A549 (cell line): ENCODE measurements around the gene GRIK4. TPM values are rescaled to one million over a fixed set of nuclear protein-coding genes. Genes with fewer than 3 reads are reported as not detected.

ENCODE experiments used
- ATAC-seq, 2 experiments: fragments of 200-7000 bp in 1 of 2; fragments of >200 bp in 1 of 2; cut with Nextera tagmentation in 1 of 2; cut with Tn5 transposase in 1 of 2; 3 replicates each; pipeline versions ENCODE4 v1.8.0 to v1.9.1; 2018 to 2020; ENCODE audit warnings: mild to moderate bottlenecking in 1 of 2, moderate library complexity in 1 of 2
- CTCF ChIA-PET: fragments of 300-600 bp; sonication (Branson Sonifier 250); formaldehyde crosslinking; extraction: SDS; loops from one replicate; lab custom pipeline; 2021; ENCODE audit warnings: antibody characterized with exemption, inconsistent platforms; lab: Yijun Ruan, JAX
- POLR2A ChIA-PET: fragments of 350-600 bp; formaldehyde crosslinking; extraction: SDS; loops from one replicate; lab custom pipeline; 2021; ENCODE audit warnings: antibody characterized with exemption, inconsistent platforms; lab: Yijun Ruan, JAX
- DNase-seq, 2 experiments: peaks; one replicate each; pipeline versions ENCODE4 v3.0.0 to v3.0.0-alpha.2; 2011 to 2016; ENCODE audit warnings: low read depth in 1 of 2, low spot score in 1 of 2
- FAIRE-seq: peaks from 2 replicates; lab custom pipeline; 2011; peaks lifted over from hg19 to GRCh38; lab: Jason Lieb, UNC
- H3K27ac ChIP-seq, 2 experiments: fragments of >200 bp; sonication (Bioruptor Twin); formaldehyde crosslinking; 3 replicates each; pipeline ENCODE4 v1.5.1; 2016 to 2017
- H3K4me1 ChIP-seq: fragments of >200 bp; sonication (Bioruptor Twin); formaldehyde crosslinking; 3 replicates; pipeline ENCODE4 v1.6.1; 2016
- H3K4me2 ChIP-seq: fragments of >200 bp; sonication (Bioruptor Twin); formaldehyde crosslinking; 3 replicates; pipeline ENCODE4 v1.6.1; 2016
- H3K4me3 ChIP-seq: fragments of >200 bp; sonication (Bioruptor Twin); formaldehyde crosslinking; 3 replicates; pipeline ENCODE4 v1.5.1; 2016
- H3K9me3 ChIP-seq: fragments of >200 bp; sonication (Bioruptor Twin); formaldehyde crosslinking; 3 replicates; pipeline ENCODE4 v1.6.1; 2016
- EHF ChIP-seq: fragments of 250-450 bp; sonication (Bioruptor Pico); IDR thresholded peaks from 2 replicates; pipeline ENCODE4 v1.5.0; 2020; ENCODE audit warnings: mild to moderate bottlenecking
- EHMT2 ChIP-seq: fragments of 200-600 bp; sonication (generic); IDR thresholded peaks from 2 replicates; pipeline ENCODE4 v1.6.1; 2016; ENCODE audit warnings: antibody characterized with exemption, low read depth, mild to moderate bottlenecking, moderate library complexity
- EP300 ChIP-seq, 2 experiments: fragments of >200 bp; sonication (Bioruptor Twin); formaldehyde crosslinking; IDR thresholded peaks; 2 replicates in 1 of 2; 3 replicates in 1 of 2; pipeline ENCODE4 v1.6.1; 2016 to 2017
- FOSB ChIP-seq: fragments of 250-450 bp; sonication (Bioruptor Pico); IDR thresholded peaks from 2 replicates; pipeline ENCODE4 v1.5.0; 2020; ENCODE audit warnings: mild to moderate bottlenecking, moderate library complexity
- FOSL2 ChIP-seq, 2 experiments: fragments of 450-650 bp in 1 of 2; fragments of >200 bp in 1 of 2; sonication (Bioruptor Twin) in 1 of 2; formaldehyde crosslinking; IDR thresholded peaks; 2 replicates each; pipeline versions ENCODE4 v1.5.0 to v1.6.1; 2016 to 2020; ENCODE audit warnings: mild to moderate bottlenecking in 1 of 2, moderate library complexity in 1 of 2
- HDAC2 ChIP-seq: fragments of 200-600 bp; sonication (generic); IDR thresholded peaks from 2 replicates; pipeline ENCODE4 v1.6.1; 2016
- HEYL ChIP-seq: fragments of 250-450 bp; sonication (Bioruptor Pico); IDR thresholded peaks from 2 replicates; pipeline ENCODE4 v1.8.0; 2021; ENCODE audit warnings: mild to moderate bottlenecking, moderate library complexity
- HOXB5 ChIP-seq: fragments of 250-450 bp; sonication (Bioruptor Pico); IDR thresholded peaks from 2 replicates; pipeline ENCODE4 v1.5.0; 2020; ENCODE audit warnings: mild to moderate bottlenecking, moderate library complexity
- JUNB ChIP-seq: fragments of >200 bp; sonication (Bioruptor Twin); formaldehyde crosslinking; IDR thresholded peaks from 2 replicates; pipeline ENCODE4 v1.6.1; 2016
- KDM1A ChIP-seq: fragments of 200-600 bp; sonication (generic); IDR thresholded peaks from 2 replicates; pipeline ENCODE4 v1.6.1; 2016; ENCODE audit warnings: low read depth, mild to moderate bottlenecking
- KDM5A ChIP-seq: fragments of 200-600 bp; sonication (generic); IDR thresholded peaks from 2 replicates; pipeline ENCODE4 v1.6.1; 2016; ENCODE audit warnings: antibody characterized with exemption, mild to moderate bottlenecking
- MAZ ChIP-seq: fragments of 150-350 bp; IDR thresholded peaks from 2 replicates; pipeline ENCODE4 v1.6.1; 2014; ENCODE audit warnings: antibody characterized with exemption, low read depth, low read length, borderline replicate concordance
- MYC ChIP-seq: IDR thresholded peaks from 2 replicates; pipeline ENCODE4 v1.6.1; 2012; ENCODE audit warnings: mild to moderate bottlenecking, inconsistent platforms, low read length, improper control_type of control experiment, borderline replicate concordance
- NPAS2 ChIP-seq: fragments of 250-450 bp; sonication (Bioruptor Pico); IDR thresholded peaks from 2 replicates; pipeline ENCODE4 v1.8.0; 2022; ENCODE audit warnings: mild to moderate bottlenecking, moderate library complexity, borderline replicate concordance
- POLR2A ChIP-seq: IDR thresholded peaks from 2 replicates; pipeline ENCODE4 v1.6.1; 2012; ENCODE audit warnings: mild to moderate bottlenecking, low read length
- POLR2AphosphoS2 ChIP-seq: conservative IDR thresholded peaks from 2 replicates; pipeline ENCODE4 v1.6.1; 2012; ENCODE audit warnings: low read length, improper control_type of control experiment, inconsistent platforms
- RCOR1 ChIP-seq: fragments of 150-350 bp; IDR thresholded peaks from 2 replicates; pipeline ENCODE4 v1.6.1; 2014; ENCODE audit warnings: antibody characterized with exemption, low read length, low read depth
- SMC3 ChIP-seq: fragments of >200 bp; sonication (Bioruptor Twin); formaldehyde crosslinking; IDR thresholded peaks from 3 replicates; pipeline ENCODE4 v1.6.1; 2018; ENCODE audit warnings: inconsistent platforms
- ZC3H11A ChIP-seq: fragments of 450-650 bp; IDR thresholded peaks from 2 replicates; pipeline ENCODE4 v1.6.1; 2014; ENCODE audit warnings: antibody characterized with exemption, mild to moderate bottlenecking
- ZFP36 ChIP-seq: fragments of 450-650 bp; IDR thresholded peaks from 2 replicates; pipeline ENCODE4 v1.6.1; 2014; ENCODE audit warnings: borderline replicate concordance; ENCODE audit not compliant: partially characterized antibody
- ZNF302 ChIP-seq: fragments of 250-450 bp; sonication (Bioruptor Pico); IDR thresholded peaks from 2 replicates; pipeline ENCODE4 v1.9.0; 2021; ENCODE audit warnings: inconsistent platforms, mild to moderate bottlenecking, moderate library complexity
- ZSCAN20 ChIP-seq: fragments of 250-450 bp; sonication (Bioruptor Pico); IDR thresholded peaks from 2 replicates; pipeline ENCODE4 v1.8.0; 2022; ENCODE audit warnings: mild to moderate bottlenecking, moderate library complexity
- WGBS: methylation state at CpG from one replicate; pipeline ENCODE4 v1.1.6; 2017; ENCODE audit errors: missing lambda C conversion rate; 5-methylcytosine and 5-hydroxymethylcytosine counted together
- polyA plus RNA-seq, 4 experiments: library from polyadenylated mRNA; depleted of rRNA in 3 of 4; stranded (reverse); fragments of >200 nt; fragmentation: RNase III in 1 of 4; extraction: RNeasy Plus Mini Kit Qiagen cat#74134 plus additional on column Dnase treatment in 1 of 4; gene quantifications; 2 replicates in 3 of 4; 3 replicates in 1 of 4; pipeline ENCODE4 v1.2.3, GENCODE V29; 2011 to 2017
- TF ChIP-seq, protein P1 (sequence below): fragments of 450-650 bp; IDR thresholded peaks from 2 replicates; pipeline ENCODE4 v1.6.1; 2014; ENCODE audit warnings: antibody characterized with exemption
- TF ChIP-seq, protein P2 (sequence below): IDR thresholded peaks from 2 replicates; pipeline ENCODE4 v1.6.1; 2012
- TF ChIP-seq, protein P3 (sequence below): fragments of 150-350 bp; IDR thresholded peaks from 2 replicates; pipeline ENCODE4 v1.6.1; 2014; ENCODE audit warnings: low read depth, mild to moderate bottlenecking, low read length
- TF ChIP-seq, protein P4 (sequence below): fragments of >200 bp; sonication (Bioruptor Twin); formaldehyde crosslinking; IDR thresholded peaks from 2 replicates; pipeline ENCODE4 v1.6.1; 2016

GRIK4 gene
- polyA plus RNA-seq, 2 of the 4 experiments (the other 2 are of a cell fraction): 0.01 TPM; not detected in 1

DNA sequence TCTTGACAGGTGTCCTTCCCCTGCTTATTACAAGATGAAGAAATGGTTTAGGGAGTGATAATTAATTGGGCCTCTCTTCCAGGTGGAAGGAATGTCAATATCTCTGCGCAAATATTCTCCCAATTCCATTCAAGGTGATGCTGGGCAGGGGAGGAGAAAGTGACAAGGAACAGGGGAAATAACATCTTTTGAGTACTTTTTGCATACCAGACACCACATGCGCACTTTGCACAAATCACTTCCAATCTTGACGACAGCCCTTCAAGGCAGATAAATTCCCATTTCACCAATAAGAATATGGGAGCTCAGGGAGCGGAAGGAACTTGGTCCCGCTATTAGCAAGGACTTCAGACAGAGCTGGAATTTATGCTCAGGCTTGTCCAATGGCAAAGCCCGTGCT is 367.2 kb downstream of the GRIK4 start:
- H3K4me3 ChIP-seq: no peak overlapping the region
- no peaks in the 10 kb centered on the region for H3K4me1 ChIP-seq
- H3K9me3 ChIP-seq: no peaks in the 10 kb centered on the region
- CTCF ChIA-PET: no interaction called here
- TF ChIP-seq, protein P1, sequence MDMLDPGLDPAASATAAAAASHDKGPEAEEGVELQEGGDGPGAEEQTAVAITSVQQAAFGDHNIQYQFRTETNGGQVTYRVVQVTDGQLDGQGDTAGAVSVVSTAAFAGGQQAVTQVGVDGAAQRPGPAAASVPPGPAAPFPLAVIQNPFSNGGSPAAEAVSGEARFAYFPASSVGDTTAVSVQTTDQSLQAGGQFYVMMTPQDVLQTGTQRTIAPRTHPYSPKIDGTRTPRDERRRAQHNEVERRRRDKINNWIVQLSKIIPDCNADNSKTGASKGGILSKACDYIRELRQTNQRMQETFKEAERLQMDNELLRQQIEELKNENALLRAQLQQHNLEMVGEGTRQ: no peak
- H3K4me2 ChIP-seq: no peak overlapping the region
- FAIRE-seq: no peak
- POLR2A ChIA-PET: no interaction called here
- ATAC-seq: no peak
- WGBS: 63% methylated on average over 6 of the region's 6 CpGs
- H3K27ac ChIP-seq: no peak overlapping the region
- no peak for DNase-seq

DNA sequence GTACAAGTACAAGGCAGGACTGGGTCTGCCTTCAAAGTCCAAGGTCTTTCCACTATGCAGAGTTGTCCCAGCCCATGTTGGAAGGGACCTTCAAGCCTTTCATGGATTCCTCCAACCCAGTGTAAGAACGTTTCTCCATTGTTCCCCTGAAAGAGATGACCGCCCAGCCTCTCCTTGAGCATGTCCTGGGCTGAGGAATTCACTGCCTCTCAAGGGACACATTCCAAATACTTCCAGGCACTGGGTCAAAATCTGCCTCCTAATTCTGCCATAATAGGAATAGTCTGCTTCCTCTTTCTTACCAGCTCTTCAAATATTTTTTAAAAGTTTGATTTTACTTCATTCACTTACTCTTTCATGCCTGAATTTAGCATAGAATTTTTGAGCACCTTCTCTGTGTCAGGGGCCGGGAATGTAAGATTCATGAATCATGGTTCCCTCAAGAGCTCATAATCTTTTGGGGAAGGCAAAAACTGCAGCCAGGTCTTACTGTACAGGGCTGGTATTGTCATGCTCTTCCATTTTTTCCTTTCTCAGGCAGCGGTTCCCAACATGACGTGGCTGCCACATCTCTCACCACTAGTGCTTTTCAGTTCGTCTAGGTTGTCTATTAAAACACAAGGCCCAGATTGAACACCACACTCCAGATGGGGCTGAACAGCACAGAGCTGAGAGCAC is 369.1 kb downstream of the GRIK4 start:
- no peaks in the 10 kb centered on the region for H3K9me3 ChIP-seq
- 30% methylated on average over 6 of the region's 6 CpGs for WGBS
- POLR2A ChIA-PET: no interaction called here
- DNase-seq (no peak), FAIRE-seq (no peak), ATAC-seq (no peak)
- H3K27ac ChIP-seq: no peak overlapping the region
- CTCF ChIA-PET: interaction anchor here (0.6 to 1.1 kb wide), 2 partner anchors 49 to 161 kb away, joined by 3 read pairs; no protein-coding TSS in a partner anchor
- no peak for TF ChIP-seq HOXB5 (CRISPR knock-in tag)
- TF ChIP-seq HEYL (CRISPR knock-in tag): no peak
- TF ChIP-seq ZFP36: no peak
- no peak for TF ChIP-seq MAZ
- no peak for TF ChIP-seq KDM5A
- TF ChIP-seq, protein P2, sequence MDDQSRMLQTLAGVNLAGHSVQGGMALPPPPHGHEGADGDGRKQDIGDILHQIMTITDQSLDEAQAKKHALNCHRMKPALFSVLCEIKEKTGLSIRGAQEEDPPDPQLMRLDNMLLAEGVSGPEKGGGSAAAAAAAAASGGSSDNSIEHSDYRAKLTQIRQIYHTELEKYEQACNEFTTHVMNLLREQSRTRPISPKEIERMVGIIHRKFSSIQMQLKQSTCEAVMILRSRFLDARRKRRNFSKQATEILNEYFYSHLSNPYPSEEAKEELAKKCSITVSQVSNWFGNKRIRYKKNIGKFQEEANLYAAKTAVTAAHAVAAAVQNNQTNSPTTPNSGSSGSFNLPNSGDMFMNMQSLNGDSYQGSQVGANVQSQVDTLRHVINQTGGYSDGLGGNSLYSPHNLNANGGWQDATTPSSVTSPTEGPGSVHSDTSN: no peak
- TF ChIP-seq EHMT2: no peak
- no peak for TF ChIP-seq JUNB
- no peak for TF ChIP-seq FOSL2 (IDR thresholded peaks at IDR 0.05)
- no peak for TF ChIP-seq FOSL2 (CRISPR knock-in tag; IDR thresholded peaks at IDR 0.05)
- TF ChIP-seq, protein P3, sequence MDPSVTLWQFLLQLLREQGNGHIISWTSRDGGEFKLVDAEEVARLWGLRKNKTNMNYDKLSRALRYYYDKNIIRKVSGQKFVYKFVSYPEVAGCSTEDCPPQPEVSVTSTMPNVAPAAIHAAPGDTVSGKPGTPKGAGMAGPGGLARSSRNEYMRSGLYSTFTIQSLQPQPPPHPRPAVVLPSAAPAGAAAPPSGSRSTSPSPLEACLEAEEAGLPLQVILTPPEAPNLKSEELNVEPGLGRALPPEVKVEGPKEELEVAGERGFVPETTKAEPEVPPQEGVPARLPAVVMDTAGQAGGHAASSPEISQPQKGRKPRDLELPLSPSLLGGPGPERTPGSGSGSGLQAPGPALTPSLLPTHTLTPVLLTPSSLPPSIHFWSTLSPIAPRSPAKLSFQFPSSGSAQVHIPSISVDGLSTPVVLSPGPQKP: no peak
- no peak for TF ChIP-seq ZC3H11A
- TF ChIP-seq HDAC2: no peak
- no peak for TF ChIP-seq ZNF302 (CRISPR knock-in tag)
- TF ChIP-seq POLR2A: no peak
- TF ChIP-seq MYC: no peak
- TF ChIP-seq ZSCAN20 (CRISPR knock-in tag): no peak
- no peaks in the 10 kb centered on the region for H3K4me1 ChIP-seq
- H3K4me3 ChIP-seq: no peak overlapping the region
- no peak overlapping the region for H3K4me2 ChIP-seq

DNA sequence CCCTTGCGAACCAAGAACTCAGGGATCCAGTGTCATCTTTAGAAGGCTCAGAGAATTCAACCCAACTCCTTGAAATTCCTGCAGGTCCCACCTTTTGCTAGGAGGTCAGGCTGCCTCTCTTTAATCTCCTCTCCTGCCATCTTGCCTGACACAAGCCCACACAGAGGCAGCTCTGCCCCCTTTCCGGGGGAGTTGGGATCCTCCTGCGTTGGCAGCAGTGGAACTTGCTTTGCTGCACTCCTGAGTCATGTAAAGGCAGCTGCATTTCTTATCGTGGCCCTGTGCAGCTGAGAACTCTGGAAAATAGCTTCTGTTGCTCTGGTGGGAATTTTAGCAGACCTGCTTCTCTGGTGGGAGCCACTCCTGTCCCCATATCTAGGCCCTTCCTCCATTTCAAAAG is 370.0 kb downstream of the GRIK4 start:
- Histone ChIP-seq H3K4me1 (no peaks in the 10 kb centered on the region), H3K4me3 (no peak overlapping the region), H3K4me2 (no peak overlapping the region)
- DNase-seq: no peak
- ChIA-PET CTCF (no interaction called here), POLR2A (no interaction called here)
- TF ChIP-seq KDM1A (no peak), HOXB5 (CRISPR knock-in tag) (no peak), NPAS2 (CRISPR knock-in tag) (no peak), POLR2AphosphoS2 (no peak), FOSB (CRISPR knock-in tag) (no peak), EHF (CRISPR knock-in tag) (no peak), FOSL2 (IDR thresholded peaks at IDR 0.05) (no peak), FOSL2 (CRISPR knock-in tag; IDR thresholded peaks at IDR 0.05) (no peak), ZFP36 (no peak), SMC3 (no peak), EP300 (IDR thresholded peaks at IDR 0.05) (no peak), RCOR1 (no peak), HDAC2 (no peak), ZSCAN20 (CRISPR knock-in tag) (no peak)
- TF ChIP-seq, protein P4, sequence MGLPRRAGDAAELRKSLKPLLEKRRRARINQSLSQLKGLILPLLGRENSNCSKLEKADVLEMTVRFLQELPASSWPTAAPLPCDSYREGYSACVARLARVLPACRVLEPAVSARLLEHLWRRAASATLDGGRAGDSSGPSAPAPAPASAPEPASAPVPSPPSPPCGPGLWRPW: no peak
- TF ChIP-seq, all 56 proteins: peak for 0
- FAIRE-seq (no peak), ATAC-seq (no peak)
- 21% methylated on average over 4 of the region's 4 CpGs for WGBS
- no peak overlapping the region for H3K27ac ChIP-seq
- H3K9me3 ChIP-seq: no peaks in the 10 kb centered on the region
